ENCODE data around the gene SLC35D2.
"Not testable (repeated sequence)": the region's sequence is repeated elsewhere in the genome, so short reads cannot be mapped to it uniquely, and the experiment has no call there.

Gene SLC35D2

DNA sequence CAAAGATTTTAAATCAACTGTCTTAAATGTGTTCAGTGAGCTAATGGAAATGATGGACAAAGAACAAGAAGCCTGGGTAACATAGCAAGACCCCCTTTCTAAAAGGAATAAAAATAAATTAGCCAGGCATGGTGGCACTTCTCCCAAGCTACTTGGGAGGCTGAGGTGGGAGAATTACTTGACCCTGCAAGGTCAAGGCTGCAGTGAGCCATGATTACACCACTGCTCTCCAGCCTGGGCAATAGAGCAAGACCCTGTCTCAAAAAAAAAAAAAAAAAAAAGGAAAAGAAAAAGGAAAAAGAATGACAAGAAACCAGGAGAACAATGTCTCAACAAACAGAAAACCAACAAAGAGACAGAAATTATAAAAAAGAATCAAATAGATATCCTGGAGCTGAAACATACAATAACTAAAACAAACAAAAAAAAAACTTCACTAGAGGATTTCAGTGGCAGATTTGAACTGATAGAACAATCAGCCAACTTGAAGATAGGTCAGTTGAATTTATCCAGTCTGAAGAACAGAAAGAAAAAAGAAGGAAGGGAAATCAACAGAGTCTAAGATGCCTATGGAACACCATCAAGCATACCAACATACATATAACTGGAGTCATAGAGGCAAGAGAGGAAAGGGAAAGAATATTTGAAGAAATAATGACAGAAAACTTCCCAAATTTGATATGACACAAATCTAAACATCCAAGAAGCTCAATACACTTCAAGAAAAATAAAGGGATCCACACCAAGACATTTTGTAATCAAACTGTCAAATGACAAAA is 16.8 kb upstream of the SLC35D2 start:
- no peak for DNase-seq (ENCODE audit: low read depth in 2 of 2)

DNA sequence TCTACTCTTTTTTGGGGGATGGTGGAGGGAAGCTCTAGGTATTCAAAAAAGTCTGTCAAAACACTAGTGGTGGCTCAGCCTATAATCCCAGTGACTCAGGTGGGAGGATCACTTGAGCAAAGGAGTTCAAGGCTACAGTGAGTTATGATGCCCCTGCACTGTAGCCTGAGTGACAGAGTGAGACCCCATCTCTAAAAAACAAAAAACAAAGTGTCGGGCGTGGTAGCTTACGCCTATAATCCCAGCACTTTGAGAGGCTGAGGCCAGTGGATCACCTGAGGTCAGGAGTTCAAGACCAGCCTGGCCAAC is 15.8 kb upstream of the SLC35D2 start:
- no peak for DNase-seq (ENCODE audit: low read depth in 2 of 2)

DNA sequence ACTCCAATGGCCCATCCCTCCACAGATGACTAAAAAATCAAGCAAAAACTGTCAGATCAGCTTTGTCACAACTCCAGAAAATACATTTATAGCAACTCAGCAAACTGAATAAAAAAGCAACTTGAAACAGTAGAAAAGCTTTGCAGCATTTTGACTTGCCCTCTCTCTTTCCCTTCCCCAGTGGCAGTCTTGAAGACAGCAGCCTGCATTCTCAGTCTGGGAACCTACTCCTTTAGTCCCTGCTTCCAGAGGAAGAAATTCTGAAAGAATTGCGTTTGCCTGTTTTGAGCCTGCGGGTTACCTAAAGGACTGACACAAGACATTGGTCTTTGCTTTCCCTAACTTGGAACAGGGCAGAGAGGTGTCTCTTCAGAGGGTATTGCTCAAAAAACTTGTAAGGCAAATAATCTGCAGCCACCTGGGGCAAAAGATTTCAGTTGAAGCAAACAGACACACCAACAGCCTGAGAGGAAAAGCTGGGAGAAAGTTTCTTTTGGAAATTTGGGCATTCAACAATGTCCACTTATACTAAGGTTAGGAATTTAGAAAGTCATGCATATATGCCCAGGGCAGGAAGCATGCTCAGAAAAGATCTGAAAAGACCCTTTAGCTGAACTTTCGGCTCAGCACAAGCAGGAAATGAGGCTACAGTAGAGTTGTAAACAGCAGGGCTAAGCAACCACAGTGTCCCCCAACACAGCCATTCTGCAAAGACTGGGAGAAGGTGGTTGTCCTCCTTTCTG is 15.2 kb upstream of the SLC35D2 start:
- no peak for DNase-seq (ENCODE audit: low read depth in 2 of 2)

DNA sequence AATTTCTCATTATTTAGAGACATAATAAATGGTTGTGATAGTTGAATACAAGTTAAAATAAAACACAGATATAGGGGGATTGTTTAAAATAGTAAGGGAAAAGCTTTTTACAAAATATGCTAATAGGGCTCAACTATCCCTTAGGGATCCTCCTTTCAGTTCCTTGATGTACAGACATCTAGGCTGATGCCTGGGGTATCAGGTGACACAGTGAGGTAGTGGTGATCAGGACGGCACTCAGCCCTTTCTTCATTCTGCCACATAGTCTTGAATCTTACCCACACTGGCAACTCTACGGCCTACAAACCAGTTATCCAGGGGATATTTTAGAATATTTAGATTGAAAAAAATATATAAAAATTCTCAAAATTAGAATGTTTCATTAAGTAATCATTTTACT is 12.5 kb upstream of the SLC35D2 start:
- DNase-seq (ENCODE audit: low read depth in 2 of 2), result no peak

DNA sequence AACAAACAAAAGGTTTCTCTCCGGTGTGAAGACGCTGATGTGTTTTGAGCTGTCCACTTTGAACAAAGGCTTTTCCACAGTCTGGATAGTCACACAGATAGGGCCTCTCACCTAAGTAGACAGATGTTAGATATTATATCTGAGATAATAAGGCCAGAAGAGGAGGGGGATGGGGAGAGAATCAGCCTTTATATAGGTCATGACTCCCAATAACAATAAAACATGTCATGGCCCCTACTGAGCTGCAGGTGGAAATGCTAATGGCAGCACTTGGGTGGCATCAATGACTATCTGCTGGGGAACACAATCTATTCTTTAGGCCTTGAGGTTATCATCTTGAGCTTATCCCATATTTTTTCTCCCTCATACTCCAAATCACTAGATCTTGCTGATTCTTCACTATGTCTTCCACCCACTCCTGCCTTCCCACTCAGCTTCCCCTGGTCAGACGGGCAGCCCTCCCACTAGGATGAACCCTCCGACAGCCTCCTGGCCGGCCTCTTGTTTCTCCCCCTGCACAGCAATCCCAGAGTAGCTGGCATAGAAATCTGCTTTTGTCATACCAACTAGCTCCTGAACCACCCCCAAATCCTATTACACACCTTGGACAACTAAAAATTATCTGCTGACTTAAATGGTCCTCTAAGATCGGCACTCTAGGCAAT is 11.5 kb upstream of the SLC35D2 start:
- no peak for DNase-seq (ENCODE audit: low read depth in 2 of 2)

DNA sequence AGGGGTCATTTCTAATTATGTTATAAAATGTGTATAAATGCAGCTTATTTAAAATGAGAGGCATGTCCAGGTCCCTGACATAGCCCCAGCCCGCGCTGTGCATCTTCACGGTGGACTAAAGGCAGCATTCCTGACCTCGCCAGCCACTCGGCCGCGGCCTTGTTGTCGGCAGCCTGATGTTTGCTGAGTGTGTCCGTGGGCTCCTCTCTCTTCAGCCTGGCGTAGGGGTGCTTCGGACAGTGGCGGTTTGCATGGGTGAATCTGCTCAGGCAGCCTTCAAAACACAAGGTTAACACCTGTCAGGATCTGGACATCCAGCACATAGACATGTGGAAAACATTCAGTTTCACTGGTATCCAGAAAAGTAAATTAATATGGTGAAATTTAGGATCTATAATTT is 8.8 kb upstream of the SLC35D2 start:
- no peak for DNase-seq (ENCODE audit: low read depth in 2 of 2)

DNA sequence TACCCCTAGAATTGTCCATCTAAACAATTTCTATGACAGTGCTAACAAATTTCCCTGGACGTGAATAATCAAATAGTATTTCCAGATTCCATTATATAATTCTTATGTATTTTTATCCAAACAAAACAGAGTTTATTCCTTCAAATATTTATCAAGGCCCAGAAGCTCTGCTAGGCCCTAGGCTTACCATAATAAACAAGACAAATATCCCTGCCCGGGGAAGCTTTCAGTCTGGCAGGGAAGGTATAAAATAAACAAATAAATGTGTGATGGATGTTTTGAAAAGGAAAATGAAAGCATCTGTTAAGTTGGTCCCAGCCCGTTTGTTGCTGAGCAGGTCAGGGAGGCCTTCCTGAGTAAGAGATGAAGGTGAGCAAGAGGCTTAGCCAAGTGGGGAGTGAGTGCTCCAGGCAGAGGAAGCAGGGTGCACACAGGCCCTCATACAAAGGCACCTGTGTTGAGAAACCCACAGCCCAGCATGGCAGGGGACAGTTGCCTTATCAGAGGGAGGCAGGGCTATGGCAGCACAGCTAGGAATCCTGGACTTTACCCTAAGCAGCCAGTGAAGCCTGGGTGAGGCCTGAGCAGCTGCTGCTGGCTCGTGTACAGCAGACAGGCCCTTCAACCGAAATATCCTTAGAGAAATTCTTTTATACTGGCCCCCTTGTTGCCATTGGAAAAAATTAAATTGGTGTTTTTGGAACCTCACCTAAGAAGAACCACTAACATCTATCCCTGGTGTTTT is 7.7 kb upstream of the SLC35D2 start:
- no peak for DNase-seq (ENCODE audit: low read depth in 2 of 2)

DNA sequence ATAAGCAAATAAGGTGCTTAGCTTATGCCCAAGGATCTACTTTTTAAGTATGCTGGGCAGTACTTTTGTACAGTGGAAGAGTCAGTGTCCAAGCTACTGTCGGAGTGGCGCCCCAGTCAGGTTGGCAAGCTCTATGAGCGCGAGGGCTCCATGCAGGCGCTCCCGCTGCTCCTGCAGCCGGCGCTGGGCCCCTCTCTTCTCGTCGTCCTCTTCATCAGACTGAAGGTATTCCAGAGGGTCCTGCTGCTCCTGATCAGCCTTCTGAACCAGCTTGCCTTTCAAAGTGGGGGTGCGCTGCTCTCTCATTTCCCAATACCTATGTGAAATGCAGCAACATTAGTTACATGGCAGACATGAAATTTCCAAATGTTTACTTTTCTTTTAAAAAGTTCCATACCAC is 4.6 kb upstream of the SLC35D2 start:
- DNase-seq (ENCODE audit: low read depth in 2 of 2), result no peak

DNA sequence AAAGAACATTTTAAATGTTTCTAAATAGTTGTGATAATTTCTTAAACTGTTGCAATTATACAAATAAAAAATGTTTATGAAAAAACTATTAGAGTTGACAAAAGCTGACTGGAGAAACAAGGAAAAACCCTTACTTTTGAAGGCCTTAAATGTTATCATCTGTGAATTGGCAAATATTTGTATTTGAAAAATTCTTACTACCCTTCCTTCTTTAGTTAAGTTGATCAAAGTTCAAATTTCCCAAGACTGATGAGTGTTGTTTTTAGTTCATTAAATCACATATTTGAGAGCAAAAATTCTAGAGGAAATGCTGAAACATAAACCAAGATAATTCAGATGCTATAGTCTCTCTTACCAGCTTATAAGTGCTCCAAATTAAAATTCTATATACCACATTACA is 2.6 kb upstream of the SLC35D2 start:
- DNase-seq (ENCODE audit: low read depth in 2 of 2), result no peak

DNA sequence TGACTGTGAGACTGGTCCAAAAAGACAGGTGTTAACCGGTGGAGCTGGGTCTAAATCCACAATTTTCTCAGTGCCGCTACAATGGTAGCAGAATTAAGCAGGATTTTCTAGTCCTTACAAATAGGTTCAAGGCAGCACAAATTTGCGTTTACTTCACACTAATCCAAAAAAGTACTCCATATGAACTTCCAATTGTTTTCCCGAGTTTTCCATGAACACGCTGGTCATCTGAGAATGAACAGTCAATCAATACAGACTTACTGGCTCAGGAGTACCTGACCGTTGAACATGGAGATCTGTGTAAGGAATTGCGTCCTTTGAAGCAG is 709 bp downstream of the SLC35D2 start:
- no peak for DNase-seq (ENCODE audit: low read depth in 2 of 2)

DNA sequence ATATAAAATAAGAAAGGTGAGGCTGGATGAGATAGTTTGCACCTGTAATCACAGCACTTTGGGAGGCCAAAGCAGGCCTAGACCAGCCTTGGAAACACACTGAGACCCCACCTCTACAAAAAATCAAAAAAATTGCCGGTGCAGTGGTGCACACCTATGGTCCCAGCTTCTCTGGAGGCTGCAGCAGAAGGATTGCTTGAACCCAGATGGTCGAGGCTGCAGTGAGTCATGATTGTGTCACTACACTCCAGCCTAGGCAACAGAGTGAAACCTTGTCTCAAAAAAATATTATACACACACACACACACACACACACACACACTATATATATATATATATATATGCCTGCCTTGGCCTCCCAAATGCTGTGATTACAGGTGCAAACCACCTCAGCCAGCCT is 1.3 kb downstream of the SLC35D2 start:
- no peak for DNase-seq (ENCODE audit: low read depth in 2 of 2)

DNA sequence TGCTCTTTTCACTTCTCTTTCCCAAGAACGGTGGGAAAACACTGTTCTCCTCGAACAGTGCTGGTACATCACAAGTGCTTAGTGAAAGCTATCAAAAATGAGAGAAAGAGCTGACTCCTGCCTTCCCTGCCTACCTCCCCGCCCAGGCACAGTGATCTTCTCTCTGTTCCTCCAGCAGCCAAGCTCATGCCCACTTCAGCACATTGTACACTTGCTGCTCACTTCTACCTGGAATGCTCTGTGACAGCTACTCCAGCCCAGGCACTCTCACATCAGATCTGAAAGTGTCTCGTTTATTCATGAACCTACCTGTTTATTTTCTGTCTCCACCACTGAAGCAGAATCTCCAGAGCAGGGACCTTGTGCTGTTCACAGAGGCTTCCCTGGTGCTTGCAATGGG is 1.8 kb downstream of the SLC35D2 start:
- no peak for DNase-seq (ENCODE audit: low read depth in 2 of 2)

DNA sequence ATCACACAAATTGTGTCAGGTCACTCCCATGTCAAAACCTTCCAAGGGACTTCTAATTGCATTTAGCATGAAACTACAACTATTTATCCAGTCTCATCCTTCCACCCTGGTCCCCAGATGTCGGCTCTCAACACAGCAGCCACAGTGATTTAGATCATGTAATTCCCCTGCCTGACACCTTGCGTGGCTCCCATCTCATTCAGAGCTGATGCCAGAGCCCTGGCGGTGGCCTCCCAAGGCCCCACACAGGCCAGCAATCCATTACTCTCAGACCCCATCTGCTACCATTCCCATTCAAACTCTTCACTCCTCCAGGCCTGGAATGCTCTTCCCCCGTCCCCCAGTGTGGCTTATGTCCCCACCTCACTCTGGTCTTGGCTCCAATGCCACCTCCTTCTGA is 2.4 kb downstream of the SLC35D2 start:
- no peak for DNase-seq (ENCODE audit: low read depth in 2 of 2)

DNA sequence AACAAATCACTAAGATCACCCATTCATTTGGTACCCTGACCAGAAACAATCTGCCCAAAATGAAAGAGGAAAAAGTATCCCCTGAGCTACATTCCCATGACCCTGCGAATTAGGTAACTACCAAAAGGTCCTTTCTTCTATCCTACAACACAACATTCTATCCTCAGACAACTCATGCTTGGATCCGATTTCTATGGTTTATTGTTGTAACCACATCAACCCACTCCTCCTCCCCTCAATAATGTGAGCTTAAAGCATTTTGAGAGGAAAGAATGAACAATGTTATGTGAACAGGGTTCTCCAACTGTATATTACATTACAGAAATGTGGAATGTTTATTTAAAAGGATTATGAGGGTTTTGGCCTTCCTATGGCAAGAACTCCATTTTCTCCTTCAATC is 4.0 kb downstream of the SLC35D2 start:
- DNase-seq (ENCODE audit: low read depth in 2 of 2), result no peak

DNA sequence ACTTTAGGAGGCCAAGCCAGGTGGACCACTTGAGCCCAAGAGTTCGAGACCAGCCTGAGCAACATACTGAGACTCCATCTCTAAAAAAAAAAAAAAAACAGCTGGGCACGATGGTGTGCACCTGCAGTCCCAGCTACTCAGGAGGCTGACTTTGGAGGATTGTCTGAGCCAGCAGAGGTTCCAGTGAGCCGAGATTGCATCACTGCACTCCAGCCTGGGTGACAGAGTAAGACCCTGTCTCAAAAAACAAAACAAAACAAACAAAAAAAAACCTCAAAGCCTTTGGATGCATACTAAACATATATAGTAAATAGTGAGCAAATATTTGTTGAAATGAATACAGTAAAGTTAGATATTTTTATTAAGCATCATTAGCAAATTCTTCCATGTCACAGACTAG is 5.3 kb downstream of the SLC35D2 start:
- no peak for DNase-seq (ENCODE audit: low read depth in 2 of 2)

DNA sequence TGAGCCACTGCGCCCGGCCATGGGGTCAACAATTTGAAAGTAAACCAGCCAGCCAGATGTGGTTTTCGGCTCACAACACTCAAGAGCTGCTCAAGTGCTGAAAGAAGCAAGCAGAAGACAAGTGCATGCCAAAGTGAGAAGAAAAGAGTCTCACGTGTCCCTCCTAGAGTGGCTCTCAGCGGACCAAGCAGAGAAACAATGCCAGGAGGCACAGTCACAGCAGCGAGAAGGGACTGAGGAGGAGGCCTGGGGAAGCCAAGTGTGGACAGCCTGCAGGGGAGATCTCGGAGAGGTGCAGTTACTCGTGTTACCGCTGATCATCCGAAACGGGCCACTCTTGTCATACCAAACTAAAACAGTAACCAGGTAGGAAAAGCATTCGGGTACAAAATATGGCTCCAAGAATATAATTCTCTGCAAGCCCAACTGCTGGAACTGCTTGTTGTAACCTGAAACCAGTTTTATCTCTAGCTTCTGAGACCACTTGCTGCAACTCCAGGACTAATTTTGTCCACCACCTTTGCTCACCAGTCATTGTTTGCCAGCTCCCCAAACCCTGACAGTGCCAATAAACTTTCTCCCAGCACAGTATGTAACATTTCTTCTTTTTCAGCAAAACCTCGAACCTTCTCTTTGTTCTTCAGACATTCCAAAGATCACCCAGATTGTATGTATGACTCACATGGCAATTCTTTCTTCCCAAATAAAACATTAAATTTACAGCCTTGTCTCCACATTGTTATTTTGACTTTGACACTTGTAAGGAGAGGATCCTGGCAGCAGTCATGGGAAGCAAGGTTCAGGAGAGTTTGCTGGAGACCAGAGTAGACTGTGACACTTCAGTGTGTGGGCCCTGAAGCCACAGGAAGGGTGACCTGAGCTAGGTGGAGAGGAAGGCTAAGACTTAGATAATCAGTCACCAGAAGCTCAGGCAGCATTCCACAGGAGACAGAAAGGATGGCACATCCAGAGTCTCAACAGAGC is 6.3 kb downstream of the SLC35D2 start:
- peak; percentile 11 to 23 for DNase-seq (ENCODE audit: low read depth in 2 of 2)

DNA sequence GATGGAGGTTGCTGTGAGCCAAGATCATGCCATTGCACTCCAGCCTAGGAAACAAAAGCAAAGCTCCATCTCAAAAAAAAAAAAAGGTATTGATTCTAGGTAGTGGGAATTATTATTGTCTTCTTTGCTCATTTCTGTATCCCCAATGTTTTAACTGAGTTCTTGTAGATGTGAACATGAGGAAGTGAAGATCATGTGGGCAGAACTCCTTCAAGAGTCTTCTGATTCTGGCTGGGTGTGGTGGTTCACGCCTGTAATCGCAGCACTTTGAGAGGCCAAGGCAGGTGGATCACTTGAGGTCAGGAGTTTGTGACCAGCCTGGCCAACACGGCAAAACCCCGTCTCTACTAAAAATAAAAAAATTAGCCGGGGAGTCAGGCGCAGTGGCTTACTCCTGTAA is 8.0 kb downstream of the SLC35D2 start:
- DNase-seq (ENCODE audit: low read depth in 2 of 2), result not testable (repeated sequence)

DNA sequence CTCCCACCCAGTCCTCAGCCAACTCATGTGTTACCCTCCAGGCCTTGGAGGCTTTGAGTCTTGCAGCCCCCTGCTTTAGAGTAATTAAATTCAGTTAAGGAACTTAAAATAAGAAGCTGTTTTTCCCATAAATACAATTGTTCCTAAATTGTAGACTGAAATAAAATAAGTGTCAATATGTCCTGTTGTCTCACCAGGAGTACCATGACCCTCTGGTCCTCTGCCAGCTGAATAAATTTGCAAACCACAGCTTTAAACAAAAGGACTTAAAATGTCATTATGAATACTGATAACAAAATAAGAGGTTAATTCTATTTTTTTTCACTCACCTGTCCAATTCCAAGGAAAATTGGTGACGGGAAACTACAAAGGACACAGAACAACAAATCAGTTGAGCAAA is 15.6 kb downstream of the SLC35D2 start:
- no peak for DNase-seq (ENCODE audit: low read depth in 2 of 2)

DNA sequence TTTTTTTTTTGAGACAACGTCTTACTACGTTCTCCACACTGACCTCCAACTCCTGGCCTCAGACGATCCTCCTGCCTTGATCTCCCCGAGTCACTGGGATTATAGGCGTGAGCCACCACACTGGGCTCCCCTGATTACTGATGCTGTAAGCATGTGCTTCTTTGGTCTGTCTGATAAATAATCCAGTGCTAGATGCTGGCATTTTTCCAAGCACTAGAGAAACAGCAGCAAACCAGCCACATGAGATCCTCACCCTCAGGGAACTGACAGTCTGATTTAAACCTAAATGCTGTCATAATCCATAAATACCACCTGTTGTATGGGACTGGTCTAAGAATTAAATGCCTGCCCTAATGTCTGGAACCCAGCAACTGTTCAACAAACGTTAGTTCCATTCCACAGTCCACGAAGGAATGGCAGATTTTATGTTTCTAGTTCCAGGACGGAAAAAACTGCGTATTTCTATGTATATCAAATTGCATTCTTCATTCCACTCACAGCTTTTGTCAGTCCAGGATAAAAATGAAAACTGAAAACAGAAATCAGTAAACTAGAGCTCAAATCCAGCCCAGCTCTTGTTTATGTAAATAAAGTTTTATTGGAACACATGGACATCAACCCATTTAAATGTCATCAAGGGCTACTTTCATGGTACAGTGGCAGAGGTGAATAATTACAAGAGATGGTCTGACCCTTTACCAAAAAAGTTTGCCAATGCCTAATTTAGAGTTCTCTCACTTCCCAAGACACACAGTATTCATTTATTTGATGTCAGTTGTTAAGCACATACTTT is 20.1 kb downstream of the SLC35D2 start:
- no peak for DNase-seq (ENCODE audit: low read depth in 2 of 2)

DNA sequence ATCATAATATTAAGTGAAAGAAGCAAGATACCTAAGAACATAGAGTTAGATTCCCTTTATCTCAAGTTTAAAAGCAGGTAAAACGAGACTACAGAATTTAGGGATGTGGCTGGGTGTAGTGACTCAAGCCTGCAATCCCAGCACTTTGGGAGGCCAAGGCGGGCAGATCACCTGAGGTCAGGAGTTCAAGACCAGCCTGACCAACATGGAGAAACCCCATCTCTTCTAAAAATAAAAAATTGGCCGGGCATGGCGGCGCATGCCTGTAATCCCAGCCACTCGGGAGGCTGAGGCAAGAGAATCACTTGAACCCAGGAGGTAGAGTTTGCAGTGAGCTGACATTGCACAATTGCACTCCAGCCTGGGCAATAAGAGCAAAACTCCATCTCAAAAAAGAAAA is 21.4 kb downstream of the SLC35D2 start:
- DNase-seq (ENCODE audit: low read depth in 2 of 2), result not testable (repeated sequence)

DNA sequence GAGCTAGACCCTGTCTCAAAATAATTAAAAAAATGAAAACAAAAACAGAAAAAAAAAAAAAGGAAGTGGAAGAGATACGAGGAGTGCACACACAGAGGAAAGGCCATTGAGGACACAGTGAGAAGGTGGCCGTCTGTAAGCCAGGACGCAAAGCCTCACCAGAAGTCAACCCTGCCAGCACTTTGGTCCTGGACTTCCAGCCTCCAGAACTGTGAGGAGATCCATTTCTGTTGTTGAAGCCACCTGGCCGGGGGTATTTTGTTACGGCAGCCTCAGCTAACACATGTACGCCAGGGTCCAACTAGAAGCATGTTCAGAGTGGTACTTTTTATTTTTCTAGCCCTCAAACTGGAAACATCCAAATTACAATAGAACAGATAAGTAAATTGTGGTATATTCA is 21.8 kb downstream of the SLC35D2 start:
- no peak for DNase-seq (ENCODE audit: low read depth in 2 of 2)
